CD4-positive, alpha-beta T cell treated with Interleukin-15 for 4 hours (primary cell): ENCODE measurements around the gene ZNF444.

Source experiments
- DNase-seq: peaks from one replicate; pipeline ENCODE4 v3.0.0-alpha.2; 2020; ENCODE audit warnings: low spot score

The ZNF444 gene

DNA sequence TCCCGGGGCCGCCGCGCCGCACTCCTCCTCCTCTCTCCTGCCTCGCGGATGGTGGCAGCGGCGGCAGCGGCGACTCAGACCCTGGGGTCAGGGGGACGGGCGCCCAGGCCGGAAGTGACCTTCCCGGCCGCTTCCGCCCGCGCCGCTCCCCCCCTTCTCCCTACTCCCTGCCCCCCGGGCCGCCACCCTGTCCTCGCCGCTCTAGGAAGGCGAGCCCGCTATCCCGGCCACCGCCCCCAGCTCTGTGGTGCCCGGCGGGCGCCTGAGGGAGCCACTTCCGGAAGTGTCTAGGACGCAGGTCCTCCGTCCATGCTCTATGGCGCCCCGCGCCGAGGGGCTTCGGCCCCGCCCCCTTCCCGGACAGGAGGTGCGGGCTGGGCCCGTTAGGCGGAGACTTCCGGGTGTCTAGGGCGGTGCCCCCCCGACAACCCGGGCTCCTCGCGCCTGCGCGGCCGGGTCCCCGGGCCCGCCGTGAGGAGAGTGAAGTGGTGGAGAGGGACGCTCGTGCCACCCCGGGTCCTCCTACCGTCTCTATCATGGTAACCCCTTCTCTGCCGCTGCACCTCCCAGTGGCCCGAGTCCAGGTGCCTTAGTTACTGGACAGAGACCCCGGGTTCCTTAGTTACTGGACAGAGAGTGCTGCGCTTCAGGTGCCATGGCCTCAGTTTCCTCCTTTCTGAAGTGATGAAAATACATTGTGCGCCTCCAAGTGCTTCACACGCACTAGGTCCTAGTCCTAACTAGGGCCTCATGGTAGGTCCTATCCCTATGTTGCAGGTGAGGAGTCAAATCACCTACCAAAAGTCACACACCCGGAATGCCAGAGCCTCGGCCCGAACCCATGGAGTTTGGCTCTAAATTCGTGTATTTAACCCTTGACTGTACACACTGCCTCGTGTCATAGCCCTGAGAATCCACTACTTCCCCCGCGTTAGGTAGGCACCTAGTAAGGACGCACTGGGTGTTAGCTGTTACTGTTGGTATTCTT is 19.6 kb upstream of the ZNF444 start, which contains the start of gene ZNF787:
Gene ZNF787 (minus strand): TSS at position 116 of the 988 bp plus-strand sequence. CDS start 18,078 bp downstream, outside the sequence.
- DNase-seq, result peak; percentile 98

DNA sequence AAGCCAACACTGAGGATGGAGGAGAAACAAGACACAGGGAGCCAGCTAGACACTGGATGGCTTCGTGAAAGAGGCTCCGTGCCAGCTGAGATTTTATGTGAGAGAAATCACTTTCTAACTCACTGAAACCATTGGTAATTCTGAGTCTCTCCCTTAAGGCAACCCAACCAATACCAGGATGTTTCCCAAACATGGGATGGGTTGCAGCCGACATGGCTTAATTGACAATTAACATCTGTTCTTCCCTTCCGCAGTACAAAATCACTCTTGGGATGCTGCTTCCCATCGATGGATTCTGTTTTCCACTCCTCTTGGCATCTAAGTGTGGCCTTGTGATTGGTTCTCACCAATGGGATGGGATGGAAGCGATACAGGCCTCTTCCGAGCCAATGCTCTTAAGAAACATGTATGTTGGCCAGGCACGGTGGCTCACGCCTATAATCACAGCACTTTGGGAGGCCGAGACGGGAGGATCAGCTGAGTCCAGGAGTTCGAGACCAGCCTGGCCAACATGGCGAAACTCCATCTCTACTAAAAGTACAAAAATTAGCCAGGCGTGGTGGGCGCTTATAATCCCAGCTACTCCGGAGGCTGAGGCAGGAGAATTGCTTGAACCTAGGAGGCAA is 17.7 kb upstream of the ZNF444 start:
- DNase-seq, result no peak

DNA sequence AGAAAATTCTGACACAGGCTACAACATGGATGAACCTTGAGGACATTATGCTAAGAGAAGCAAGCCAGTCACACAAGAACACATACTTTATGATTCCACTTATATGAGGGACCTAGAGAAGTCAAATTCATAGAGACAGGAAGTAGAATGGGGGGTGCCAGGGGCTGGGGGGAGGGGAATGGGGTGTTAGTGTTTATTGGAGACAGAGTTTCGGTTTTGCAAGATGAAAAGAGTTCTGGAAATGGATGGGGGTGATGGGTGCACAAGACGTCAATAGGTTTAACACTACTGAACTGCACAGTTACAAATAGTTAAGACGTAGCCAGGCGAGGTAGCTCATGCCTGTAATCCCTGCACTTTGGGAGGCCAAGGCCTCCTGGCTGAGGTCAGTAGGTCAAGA is 16.5 kb upstream of the ZNF444 start:
- DNase-seq, result no peak

DNA sequence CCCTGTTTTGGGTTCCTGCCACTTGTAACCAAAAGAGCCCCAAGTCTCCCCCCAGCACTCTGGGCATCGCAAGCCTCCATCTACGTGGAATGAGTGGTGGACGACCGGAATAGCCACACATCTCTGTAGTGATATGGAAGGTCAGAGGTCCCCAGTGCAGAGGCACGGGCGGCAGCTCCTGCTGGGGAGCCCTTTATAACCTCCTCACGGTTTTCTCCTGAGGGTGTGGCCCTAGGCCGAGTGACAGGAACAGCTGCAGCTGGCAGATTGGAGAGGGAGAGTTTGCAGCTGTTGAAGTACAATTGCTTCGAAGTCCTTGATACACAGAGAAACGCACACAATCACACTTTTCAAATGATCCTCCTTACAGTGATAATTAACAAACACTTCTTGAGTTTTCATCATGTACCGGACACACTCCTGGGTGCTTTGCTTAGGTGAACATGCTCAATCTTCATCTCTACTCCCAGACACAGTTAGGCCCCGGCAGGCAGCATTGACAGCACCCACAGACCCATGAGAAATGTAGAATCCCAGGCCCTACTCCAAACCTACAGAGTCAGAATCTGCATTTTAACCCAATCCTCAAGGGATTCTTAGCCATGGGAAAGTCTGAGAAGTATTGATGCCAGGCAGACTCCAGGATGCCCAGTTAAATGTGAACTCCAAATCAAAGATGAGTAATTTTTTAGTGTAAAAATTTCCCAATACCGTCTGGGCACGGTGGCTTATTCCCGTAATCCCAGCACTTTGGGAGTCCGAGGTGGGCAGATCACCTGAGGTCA is 15.1 kb upstream of the ZNF444 start:
- DNase-seq, result no peak

DNA sequence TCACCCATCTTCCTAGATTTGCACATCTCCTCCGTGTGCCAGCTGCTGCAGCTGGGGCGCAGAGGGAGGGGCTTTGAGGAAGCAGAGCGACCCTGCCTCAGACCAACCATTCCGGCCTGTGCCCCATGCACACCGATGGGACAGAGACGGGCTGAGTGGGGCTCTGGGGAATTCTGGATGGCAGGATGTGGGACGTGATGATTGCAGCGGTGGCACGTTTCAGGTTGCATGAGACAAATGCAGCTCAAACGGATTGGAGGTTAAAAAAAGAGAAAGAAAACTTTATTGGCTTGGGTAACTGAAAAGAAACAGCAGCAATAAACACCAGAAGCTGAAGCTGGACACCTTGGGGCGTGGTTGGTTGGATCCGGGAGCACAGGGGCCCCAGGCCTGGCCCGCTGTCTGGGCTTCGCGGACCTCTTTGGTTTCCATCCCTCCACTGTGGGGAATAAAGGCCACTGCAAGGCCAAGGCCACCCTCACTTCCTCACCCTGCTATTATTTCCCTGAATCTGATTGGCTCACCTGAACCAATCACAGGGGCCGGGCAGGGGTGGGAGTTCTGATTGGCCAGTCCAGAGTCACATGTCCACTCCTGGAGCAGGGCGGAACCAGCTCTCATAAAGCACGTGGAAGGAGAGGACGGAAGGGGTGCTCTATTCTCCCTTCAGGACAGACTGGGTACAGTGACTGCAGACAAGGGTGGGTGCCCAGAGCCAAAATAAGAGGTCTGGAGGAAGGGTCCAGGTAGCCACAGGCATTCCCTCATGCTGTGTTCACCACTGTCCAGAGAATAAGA is 13.9 kb upstream of the ZNF444 start:
- DNase-seq, result no peak

DNA sequence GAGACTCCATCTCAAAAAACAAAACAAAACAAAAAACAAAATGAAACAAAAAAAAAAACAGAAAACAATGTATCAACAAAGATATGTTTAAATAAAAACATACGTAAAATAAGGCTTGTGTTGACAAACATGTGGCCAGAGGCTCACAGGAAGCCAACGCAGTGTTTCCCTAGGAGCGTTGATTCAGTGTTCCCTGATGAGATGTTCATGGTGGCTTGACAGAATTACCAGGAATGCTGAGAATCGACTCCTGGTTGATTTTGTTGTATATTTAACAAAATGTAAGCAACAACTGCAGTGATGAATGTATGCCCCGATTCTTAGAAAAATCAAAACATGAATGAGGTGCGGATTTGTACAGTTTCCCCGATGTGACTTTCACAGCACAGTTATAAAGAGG is 11.1 kb upstream of the ZNF444 start:
- no peak for DNase-seq

DNA sequence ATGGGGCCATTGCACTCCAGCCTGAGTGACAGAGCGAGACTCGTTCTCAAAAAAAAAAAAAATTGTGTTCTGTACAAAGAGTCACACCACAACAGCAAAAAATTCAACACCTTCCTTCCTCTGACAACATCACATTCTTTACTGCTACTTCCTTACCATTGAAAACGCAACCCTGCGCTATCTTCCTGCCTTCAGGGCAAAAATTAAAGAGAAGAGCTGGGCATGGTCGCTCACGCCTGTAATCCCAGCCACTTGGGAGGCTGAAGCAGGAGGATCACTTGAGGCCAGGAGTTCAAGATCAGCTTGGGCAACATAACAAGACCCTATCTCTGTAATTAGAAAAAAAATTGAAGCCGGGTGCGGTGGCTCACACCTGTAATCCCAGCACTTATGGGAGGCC is 9.4 kb upstream of the ZNF444 start:
- DNase-seq, result no peak

DNA sequence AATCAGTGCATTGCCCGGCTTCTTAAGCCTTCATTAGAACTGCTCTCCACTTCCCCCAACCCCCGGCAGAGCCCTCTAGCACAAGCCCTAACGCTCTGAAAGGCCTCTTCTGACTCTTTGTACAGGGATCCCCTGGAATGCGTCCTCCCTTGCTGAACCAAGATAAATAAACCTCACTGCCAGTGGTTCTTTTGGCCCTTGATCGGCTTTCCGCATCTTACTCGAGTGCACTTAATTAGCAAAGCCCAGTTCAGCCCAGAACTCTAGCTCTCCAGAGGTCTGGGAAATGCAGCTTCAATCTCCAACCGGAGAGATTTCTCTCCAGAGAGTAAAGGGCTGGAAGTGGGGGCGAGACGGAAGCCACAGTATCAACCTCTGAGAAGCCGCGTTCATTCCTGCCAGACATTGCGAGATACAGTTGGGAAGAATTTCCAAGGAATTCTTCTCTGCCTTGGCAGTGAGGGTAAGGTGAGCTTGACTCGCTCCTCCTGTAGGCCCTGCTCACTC is 8.7 kb upstream of the ZNF444 start:
- DNase-seq, result no peak

DNA sequence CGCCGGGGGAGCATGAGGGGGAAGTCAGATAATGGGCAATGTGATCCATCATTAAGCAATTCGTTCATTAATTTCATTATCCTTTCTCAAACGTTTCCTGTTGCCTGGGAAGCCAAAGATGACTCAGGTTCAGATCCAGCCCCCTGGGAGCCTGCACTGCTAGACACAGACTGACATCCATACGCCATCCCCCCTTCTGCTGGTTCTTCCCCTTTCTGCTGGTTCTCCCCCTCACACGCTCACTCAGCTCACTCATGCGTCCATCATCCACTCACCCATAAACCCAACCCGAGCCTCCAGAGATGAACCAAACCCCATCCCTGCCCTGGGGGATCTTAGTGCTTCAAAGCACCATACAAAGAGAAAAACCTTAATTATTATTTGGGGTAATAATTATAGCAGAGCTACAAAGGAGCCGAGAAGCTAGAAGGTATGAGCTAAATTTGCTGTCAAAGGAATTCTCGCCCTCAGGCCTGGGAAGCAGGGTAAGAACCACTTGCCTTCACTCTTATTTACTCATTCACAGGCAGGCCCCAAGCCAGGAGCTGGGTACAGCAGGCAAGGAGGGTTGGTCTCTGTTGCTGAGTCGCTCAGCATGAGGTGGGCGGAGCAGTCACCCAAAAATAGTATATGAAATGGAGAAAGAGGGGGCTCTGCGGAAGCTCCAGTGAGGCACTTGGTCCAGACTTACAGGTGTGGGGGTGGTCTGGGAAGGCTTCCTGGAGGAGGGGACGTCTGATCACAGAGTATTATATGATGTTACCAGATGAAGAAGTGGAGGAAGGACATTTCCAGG is 7.0 kb upstream of the ZNF444 start:
- DNase-seq, result no peak

DNA sequence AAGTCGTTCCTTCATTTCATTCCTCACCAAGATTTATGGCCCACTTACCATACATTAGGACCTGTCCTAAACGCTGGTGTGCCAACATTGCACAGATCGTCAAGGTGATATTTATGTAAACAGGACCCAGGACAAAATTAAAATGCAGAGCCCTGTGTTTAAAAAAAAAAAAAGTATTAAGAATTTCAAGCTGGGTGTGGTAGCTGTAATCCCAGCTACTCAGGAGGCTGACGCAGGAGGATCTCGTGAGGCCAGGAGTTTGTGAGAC is 6.5 kb upstream of the ZNF444 start:
- DNase-seq, result no peak

DNA sequence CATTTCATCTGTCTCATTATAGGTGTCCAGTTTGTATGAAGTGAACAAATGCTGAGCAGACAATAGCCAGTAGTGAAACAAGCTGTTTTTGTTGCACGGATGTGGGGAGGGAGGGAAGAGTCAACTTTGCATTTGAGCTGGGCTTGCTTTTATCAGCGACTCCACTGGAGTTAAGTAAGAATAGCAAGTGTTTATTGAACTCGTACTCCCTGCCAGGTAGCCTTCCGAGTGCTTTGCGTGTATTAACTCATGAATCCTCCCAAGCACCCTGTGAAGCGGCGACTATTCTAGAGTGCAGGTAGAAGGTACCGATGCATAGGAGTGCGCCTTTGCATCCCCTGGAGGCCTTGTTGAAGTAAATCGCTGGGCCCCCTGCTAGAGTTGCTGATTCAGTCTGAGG is 4.7 kb upstream of the ZNF444 start:
- no peak for DNase-seq

DNA sequence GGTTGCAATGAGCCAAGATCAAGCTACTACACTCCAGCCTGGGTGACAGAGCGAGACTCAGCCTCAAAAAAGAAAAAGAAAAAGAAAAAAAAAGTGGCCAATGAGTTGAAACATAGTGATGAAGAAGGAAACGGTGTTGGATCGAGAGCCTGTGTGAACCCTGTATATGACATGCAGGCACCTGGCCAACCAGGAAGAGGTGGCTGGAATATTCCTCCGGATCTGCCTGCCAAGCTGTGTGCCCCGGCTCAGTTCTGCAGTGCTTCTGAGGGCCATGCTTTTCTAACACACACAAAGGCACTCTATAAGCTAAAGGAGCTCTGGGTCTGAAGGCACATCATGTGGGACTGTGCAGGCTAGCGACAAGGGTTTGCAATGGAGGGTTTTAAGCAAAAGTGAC is 3.7 kb upstream of the ZNF444 start:
- no peak for DNase-seq

DNA sequence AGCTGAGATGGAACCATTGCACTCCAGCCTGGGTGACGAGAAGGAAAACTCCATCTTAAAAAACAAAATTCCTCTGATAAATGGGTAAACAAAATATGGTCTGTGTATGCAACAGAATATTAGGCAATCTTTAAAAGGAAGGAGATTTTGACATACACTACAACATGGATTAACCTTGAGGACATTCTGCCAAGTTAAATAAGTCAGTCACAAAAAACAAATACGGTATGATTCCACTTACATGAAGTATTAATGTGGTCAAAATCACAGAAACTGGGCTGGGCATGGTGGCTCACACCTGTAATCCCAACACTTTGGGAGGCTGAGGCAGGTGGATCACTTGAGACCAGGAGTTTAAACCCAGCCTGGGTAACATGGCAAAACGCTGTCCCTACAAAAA is 3.0 kb upstream of the ZNF444 start:
- DNase-seq, result no peak

DNA sequence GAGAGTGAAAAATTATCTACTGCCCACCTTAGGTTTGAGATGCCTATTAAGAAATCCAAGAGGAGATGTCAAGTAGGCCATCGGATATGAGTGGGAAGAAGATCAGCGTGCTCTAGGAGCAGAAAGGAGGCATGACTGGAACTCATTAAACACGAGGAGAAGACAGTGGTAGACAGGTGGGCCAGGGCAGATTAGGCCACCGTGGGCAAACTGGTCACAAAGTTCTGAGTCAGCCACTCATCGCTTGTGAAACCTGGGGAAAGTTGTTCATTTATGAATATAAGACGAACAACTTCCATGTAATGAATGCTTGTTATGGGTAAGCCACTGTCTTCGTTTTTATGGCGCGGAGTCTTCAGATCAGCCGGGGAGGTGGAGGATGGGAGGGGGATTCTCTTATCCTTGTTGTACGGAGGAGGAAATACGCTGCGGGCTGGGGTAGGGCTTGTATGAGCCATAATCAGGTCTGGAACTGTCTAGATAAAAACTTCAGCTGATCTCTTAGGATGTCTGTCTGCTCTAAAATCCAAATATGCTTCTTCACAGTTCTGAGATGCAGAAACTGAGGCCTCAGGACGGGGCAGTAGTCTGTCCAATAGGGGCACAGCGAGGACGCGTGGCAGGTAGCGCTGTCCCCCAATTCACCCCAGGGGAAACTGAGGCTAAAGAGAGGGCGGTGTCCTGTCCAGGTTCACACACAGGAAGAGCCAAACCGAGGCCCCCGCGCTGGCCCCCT is 1.1 kb upstream of the ZNF444 start:
- DNase-seq, result no peak

DNA sequence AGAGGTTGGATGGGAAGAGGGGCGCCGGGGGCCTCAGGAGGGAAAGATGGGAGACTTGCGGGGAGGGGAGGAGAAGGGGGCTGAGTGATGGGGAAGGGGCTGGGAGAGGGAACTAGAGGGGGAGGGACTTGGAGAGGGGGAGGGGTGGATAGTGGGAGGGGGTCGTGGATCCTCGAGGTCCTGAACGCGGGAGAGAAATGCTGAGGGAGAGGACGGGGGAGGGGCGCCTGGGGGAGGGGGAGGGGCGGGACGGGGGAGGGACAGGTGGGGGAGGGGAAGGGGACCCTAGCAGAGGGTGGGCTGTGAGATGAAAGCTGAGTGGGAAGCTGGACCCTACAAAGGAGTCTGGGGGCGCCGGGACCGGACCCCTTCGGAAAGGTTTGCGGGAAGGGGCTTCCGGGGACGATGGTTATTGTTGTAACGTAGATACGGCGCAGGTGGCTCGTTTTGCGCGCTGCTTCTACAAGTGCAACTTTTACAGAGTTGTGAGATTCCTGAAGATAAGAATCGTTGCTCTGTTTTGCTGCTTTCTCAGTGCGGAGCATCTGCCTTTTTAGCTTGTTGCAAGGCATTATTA is 418 bp downstream of the ZNF444 start:
- no peak for DNase-seq

DNA sequence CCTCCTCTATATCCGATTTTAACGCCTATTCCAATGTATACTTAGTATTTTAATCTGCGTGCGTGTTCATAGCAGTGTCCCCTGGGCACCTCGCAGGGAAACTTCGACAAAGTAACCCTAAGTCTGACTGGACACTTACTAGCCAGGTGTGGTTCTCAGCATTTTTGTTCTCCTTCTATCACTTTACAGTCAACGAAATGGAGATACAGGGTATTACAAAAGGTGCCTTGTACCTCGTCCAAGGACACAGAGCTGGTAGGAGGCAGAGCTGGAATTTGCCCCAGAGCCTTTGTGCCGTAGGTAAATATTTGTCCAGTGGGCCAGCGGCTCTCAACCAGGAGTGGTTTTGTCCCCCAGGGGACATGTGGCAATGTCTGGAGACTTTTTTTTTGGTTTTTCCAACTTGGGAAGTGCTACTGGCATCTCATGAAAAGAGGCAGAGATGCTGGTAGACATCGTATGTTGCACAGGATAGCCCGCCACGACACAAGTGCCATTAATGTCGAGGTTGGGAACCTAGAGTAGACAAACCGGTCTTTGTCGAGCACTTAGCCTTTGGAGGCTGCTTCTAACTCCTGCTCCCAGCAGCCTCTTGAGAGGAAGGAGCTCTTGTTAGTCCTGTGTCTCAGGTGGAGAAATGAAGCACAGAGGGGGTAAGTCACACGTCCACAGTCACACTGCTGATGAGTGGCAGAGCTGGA is 1.1 kb downstream of the ZNF444 start:
- DNase-seq, result no peak

DNA sequence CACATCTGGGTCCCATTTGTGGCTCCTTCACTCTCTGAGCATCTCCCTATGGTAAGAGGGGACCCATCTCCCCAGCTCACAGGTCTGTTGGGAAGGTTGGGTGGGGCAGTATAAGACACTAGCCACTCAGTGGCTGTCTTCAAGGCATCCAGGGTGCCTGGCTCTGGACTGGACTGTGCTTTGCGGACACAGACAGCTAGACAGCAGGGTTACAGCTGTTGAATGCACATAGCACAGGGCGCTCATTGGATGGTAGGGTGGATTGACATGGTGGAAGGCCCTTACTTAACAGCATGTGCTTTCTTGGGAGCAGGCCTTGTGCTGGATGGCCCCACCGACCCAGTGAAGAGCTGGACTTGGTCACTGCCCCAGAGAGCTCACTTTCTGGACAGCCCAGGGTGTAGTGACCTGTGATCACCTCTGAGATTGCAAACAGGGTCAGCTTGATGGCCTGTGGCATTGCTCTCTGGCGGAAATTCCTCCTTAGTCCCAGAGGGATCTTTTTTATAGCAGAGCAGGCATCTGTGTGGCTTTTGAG is 1.9 kb downstream of the ZNF444 start:
- DNase-seq, result no peak

DNA sequence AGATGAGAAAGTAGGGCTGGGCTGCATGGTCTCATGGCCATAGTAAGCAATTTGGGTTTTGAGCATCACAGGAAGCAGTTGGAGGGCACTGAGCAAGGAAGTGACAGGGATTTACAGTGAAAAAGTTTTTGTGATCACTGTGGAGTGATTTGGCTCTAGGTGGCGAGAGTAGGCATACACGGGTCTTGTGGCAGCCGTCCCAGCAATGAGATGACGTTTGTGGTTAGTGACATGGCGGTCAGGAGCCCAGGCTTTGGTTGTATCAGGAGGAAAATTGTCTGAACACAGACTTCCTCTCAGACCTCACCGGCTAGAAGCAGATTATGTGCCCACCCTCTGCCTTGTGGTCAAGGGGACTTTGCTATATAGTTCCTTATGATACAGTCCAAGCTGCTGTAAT is 3.3 kb downstream of the ZNF444 start:
- no peak for DNase-seq

DNA sequence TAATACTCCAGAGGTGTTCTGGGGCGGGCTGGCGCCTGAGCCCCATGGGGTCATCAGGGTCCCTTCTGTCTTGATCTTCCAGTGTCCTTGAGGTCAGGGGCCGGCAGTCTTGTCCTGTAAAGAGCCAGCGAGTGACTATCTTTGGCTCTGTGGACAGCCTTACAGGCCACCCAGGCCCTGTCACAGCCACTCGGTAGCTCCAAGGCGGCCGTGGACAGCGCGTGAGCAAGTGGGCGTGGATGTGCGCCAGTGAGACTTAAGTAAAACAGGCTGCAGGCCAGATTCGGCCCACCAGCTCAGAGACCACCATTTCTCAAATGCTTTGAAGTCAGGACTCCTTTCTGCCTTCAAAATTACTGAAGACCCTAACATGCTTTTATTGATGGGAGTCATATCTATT is 3.7 kb downstream of the ZNF444 start:
- no peak for DNase-seq
